Stimulated activated CD4-positive, alpha-beta T cell treated with anti-CD3 and anti-CD28 coated beads, TNF-alpha, amount 100 ng/mL, for 4 hours (primary cell): ENCODE measurements around the gene HDGFL3.

ENCODE experiments used
- DNase-seq, 3 experiments: peaks; one replicate each; pipeline ENCODE4 v3.0.0-alpha.2; 2020; ENCODE audit warnings: low read depth in 3 of 3

The HDGFL3 gene

DNA sequence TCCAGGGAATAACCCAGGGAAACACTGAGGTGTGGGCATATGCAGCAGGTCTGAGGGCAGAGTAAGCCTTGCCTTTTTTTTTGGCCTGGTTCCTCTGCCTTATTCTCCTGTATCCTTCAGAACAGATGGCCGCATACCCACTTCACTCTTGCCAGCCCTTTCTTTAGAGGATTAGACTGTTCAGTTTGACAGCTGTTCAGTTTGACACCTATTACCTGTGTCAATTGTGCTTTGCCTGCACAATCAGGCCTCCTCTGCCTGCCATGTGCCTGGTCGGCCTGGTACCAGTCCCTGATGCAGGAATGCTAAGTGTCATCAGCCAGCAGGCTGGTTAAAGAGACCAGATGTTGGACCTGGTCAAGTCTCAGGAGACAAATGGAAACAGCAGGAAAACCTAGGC lies 77.8 kb downstream of the HDGFL3 start:
- DNase-seq, result no peak

DNA sequence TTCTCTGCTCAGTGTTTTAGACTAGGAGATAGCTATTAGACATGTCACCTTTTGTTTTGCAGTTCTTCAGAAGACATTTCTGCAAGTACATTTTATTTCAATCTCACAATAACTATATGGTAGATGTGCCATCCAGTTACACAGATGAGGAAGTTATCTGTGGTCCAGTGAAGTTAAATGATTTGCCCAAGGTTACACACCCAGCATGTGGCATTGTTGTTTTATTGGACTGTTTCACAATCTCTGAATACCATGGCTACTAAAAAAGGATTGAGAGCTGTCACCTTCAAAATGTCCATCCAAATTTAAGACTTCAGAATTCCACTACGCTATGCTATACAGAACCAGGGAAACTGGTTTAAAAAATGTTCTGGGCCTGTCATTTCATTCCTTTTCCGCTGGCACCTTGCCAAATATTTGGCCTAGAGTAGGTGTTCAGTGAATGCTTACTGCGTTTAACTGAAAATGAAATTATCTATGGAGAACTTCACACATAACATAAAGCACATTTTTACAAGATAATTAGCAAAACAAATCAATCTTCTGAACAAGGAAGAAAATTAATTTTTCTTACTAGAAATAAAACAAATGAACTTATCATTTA lies 80.0 kb downstream of the HDGFL3 start:
- no peak for DNase-seq

DNA sequence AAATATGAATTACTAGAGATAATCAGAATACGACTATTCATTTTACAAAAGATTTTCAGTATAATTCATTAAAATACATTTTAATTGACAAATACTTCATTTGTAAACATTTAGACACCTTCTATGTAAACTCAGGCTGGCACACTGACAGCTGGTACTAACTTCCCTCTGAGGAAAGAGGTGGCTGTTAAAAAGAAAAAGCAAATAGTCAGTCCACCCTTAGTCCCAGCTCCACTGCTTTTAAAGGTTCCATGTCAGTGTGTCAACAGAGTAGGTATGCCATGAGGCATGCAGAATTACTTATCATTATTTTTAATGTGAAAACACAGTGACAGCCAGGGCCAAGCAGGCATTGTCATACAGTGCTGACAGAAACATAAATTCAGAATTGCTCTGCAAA lies 84.1 kb downstream of the HDGFL3 start:
- no peak for DNase-seq

DNA sequence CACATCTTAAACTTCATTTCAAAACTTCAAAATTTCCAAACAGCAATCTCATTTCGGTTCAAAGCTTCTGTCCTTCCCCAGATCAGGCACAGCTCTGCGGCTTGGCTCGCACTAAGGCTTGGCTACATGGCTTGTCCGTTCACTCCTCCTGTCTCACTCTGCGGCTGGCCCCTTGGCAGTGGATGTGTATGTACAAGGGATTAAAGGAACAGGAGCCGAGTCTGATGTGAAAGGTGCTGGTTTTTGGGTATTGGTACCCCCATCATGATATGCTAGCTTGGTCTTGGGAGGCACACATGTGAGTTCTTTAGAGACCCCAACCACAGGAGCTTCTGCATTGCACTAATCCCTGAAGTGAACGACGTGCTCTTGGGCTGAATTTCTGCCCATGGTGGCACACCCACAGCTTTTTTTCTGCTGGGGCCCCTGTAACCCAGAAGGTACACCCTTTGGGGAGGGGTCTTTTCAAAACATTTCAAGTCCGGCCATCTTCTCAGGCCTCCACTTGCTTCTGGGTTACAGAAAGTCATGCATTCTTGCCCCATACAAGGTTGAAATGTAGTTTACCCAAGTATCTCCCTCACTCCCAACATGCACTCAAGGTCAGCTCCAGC lies 87.5 kb downstream of the HDGFL3 start:
- no peak for DNase-seq

DNA sequence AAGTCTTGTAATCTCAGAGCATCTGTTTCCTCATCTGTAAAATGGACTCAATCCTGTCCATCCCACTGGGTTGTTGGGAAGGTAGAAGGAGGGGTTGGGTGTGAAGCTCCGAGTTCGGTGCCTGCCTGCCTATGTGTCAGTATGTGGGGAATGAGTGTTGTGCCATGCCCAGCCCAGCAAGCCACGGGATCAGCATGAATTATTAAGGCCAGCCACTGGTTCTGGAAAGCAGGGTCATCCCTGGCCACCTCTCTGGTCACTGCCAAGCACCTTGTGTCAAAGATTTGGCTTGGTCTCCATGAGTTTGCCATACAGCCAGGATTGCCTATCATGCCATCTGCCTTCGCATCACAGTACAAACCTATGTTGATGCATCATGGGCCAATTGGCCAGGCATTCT lies 88.7 kb downstream of the HDGFL3 start:
- DNase-seq, result no peak

DNA sequence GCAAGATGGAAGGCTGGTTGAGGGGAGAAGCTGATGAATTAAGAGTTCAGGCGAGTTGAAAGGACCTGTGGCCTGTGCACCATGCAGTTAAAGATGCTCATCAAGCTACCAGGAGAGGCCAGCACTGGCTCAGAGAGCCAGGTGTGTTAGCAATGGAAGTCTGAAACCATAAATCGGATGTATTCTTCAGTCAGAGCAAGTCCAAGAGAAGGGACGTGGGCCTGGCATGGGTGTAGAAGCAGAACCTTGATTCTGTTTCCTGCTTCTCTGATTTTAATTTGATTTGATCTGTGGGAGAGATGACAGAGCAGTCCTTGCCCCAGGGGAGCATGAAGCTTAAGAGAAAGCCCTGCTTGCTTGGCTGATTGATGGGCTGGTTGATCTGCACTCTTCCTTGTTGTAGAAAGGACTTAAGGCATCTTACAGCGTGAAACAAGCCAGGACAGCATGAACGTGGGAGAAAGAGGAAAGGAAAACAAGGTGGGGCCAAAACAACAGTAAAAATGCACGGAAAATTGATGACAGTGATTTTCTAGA lies 89.3 kb downstream of the HDGFL3 start:
- DNase-seq, result no peak

DNA sequence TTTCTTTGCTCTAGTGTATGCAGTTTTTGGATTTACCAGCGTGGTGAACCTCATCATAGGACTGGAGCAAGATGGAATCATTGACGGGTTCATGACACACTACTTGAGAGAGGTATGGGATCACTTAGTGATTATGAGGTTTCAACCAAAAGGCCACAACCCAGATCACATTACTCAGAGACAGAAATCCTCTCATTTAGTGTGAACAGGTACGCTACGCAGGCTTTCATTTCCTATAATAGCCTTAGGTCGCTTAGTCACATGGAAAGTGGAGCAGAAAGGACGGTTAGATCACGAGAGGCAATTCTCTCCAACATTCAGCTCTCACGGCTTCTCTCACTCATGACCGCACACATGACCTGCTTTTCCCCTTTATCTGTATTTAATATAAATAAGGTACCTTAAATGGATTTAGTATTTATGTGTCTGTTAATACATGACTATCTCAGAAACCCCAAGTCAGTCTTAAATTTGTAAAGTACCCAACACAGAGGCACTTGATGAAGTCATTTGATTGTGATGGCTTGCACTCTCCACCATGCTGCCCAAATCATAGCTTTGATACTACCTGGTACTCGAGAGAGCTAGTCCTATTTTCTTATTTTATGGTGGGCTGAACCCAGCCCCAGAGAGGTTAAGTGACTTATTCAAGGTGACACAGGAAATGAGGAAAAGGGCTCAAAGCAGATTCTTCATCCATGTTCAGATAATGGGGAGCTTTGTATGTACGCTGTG lies 91.6 kb downstream of the HDGFL3 start:
- DNase-seq, result no peak

DNA sequence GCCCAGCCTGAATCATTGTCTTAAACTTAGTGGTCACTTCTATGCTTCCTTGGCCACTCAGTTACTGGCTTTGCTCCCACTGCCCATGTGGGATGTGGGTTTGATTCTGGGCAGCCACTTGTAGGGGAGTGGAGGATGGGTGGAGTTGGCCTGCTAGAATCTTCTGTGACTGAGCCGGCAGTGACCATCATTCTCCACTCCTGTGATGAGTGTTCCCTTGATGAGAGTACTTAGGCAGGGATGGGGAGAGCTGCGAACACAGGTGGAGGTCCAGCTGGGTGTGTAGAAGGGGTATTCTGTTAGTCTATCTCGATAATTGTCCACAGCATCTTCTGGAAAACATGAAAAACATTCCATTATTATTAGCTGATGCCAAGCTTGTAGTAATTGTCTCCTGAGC lies 92.2 kb downstream of the HDGFL3 start:
- no peak for DNase-seq

DNA sequence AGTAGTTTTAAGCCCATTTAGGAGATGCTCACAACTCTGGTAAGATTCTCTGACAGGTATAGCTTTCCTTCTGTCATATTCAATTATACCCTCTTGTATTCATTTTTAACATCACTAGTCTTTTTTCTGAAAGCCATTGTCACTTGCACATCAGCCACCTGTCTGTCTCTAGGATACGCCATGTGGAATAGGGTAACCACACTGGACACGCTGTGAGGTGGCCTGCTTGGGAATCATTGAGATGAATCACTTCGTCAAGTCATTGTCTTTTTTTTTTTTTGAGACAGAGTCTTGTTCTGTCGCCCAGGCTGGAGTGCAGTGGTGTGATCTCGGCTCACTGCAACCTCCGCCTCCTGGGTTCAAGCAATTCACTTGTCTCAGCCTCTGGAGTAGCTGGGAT lies 92.8 kb downstream of the HDGFL3 start:
- DNase-seq, result no peak

DNA sequence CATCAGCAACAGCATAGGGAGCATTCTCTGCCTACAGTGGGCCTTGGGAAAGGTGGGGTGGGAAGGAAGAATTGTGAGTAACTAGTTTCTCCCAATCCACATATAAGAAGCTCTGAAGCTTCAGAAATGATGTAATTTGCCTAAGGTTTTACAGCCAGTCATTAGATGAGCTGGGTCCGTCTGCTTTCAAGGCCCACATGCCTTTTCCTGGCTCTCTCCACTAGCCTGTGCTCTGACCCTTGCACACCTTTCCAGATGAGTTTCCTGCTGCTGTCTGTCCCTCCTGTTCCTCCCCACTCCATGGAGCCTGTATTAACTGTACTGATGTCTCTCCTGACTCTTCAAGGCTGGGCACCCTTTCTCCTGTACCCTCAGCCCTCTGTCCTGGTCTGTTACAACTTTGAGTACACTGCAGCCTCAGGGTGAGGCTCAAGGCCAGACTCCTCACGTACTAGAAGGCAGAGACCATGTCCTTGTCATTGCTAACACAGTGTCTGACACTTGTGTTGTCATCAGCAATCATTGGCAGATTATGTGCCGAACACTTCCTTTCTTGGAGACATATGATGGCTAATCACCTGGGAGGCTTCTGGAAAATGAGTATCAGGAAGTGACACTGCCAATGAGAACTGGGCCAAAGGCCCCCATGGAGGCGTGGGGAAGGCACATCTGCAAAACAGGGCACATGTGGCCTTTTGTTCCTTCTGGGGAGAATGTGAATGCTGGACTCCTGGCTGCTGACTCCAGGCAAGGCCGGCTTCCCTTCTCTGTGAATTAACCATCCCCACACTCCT lies 93.5 kb downstream of the HDGFL3 start:
- DNase-seq, result no peak

DNA sequence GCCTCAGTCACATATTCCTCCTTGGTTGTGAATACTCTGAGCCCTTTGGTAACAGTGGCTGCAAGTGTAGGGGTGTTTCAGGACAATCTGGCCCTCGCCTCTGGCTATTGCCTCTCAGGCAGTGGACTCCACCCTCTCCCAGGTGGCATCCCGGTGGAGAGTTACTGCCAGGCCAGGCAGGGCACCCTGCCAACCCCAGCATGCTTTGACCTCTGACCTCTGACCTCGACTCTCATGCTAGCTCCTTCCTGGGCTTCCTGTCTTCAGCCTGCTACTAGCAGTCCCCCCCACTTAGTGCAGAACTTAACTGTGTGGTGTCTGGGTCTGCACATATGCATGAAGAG lies 94.7 kb downstream of the HDGFL3 start:
- no peak for DNase-seq

DNA sequence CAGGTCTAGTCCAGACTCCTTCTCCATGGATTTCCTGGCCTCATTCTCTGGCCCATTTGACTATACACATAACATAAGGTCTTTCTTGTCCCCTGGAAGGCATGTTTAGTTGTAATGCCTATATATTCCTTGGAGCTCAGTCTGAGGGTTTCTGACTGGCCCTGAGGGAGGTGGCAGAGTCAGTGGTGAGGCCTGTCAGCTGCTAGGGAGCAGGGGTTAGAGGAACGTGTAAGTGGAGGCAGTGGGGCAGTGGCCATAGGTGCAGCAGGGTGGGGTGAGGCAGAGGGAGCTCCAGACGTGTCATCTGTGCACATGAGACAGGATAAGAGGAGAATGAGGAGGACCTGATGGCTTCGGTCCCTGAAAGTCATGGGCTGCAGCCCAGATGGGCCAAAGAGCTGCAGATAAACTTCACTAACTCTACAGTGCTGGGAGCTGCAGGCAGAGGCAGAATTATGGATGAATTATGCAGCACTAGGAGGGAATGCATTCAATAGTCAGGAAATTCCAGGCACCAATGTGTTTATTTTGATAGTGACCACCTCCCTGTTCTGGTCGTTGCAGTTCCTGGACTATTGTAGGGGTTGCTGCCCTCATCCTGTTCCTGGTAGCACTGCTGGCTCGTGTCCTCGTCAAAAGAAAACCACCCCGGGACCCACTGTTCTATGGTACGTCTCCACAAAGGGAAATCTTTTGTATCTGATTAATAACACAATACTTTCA lies 95.2 kb downstream of the HDGFL3 start:
- no peak for DNase-seq

DNA sequence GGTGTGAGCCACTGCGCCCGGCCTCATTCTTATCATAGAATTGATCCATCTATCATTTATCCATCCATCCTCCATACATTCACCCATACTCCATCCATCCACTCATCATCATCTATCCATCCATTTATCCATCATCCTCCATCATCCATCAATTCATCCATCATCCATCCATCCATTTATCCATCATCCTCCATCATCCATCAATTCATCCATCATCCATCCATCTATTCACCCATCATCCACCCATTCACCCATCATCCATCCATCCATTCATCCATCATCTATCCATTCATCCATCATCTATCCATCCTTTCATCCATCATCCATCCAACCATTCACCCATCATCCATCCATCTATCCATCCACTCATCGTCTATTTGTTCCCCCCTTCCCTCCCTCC lies 96.5 kb downstream of the HDGFL3 start:
- DNase-seq, result no peak

DNA sequence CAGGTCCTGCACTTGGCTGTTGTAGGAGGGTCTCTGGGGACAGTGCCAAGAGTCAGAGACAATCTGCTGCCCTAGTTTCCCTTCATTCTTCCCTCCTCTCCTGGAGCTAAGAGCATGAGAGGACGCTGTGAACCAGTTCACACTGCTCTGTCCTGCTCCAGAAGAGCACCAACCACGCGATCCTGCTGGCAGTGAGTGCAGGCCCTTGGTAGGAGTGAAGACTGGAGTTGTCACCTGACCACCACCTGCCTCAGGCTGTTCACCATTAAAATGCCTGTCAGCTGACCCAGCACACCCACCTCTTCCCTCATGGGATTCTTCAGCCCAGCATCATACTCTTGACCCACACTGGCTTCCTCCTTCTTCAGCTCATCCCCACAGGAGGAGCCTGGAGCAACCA lies 97.2 kb downstream of the HDGFL3 start:
- DNase-seq, result no peak

DNA sequence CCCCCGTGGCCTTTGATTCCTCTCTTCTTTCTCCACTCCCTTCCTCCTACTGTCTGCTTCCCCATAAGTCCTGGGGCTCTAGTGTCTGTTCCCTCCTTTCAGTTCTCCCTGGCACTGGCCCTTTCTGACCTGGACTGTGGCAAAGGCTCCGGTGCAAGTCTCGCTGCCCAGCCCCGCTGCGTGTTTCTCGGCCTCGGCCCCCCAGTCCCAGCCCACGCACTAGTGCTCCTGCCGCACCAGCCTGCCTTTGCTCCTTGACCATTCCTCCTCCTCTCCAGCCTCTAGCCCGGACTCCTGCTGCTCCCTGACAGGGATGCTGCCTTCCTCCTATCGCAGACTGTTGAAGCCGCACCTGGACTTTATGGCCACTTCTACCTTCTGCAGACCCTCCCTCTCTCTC lies 98.1 kb downstream of the HDGFL3 start:
- no peak for DNase-seq

DNA sequence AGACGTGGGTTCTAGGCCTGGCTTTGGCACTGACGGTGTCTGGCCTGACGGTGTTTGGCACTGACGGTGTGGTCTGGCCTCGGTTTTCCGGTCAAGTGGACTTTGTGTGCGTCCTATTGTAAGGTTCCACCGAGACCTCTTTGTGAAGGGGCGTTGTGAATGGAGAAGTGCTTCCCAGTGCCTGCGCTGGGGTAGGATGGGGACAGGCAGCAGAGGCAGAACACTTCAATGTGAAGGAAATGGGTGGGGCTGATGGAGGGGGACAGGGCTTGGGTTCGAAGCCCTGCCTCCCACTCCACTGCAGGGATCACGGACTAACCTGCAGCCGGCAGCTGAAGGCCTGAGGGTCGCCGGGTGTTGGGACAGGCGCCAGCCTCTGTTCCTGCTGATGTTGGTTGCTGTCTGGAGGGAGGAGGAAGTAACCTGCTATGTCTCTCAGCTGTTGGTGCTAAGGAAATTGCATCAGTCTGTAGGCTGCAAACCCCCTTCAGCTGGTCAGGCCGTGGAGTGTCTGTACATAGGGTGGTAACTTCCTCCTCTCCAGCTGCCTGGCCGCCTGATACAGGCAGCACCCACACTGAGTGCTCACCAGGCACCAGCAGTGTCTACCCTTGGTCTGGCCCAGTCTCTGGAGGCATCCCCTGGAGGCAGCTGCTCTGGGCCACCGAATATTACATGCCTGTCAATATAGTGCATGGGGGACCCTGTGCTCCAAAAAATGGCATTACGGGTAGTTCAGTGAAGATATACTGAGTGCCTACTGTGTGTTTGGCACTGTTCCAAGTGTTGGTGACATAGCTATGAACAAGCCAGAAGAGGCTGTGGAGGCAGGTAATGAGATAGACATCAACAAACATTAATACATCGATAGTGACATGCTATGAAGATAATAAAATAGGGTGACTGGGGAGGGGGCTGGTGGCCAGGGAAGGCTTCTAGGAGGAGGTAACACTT lies 99.1 kb downstream of the HDGFL3 start:
- DNase-seq, result no peak

DNA sequence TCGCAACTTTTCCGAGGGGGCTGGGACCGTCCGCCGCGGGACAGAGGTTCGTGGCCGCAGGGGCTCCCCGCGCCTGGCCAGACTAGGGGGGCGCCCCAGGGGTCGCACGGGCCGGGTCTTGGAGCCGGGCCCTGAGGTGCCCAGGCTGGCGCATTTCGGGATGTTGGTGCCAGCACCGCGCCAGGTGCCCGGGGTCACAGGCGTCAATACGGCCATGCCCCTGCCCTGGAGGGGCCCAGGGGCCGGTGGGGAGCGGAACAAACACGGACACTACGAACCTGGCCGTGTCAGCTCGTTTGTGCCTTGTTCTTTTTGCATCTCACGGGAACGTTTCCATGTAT lies 99.8 kb downstream of the HDGFL3 start:
- DNase-seq, result no peak

DNA sequence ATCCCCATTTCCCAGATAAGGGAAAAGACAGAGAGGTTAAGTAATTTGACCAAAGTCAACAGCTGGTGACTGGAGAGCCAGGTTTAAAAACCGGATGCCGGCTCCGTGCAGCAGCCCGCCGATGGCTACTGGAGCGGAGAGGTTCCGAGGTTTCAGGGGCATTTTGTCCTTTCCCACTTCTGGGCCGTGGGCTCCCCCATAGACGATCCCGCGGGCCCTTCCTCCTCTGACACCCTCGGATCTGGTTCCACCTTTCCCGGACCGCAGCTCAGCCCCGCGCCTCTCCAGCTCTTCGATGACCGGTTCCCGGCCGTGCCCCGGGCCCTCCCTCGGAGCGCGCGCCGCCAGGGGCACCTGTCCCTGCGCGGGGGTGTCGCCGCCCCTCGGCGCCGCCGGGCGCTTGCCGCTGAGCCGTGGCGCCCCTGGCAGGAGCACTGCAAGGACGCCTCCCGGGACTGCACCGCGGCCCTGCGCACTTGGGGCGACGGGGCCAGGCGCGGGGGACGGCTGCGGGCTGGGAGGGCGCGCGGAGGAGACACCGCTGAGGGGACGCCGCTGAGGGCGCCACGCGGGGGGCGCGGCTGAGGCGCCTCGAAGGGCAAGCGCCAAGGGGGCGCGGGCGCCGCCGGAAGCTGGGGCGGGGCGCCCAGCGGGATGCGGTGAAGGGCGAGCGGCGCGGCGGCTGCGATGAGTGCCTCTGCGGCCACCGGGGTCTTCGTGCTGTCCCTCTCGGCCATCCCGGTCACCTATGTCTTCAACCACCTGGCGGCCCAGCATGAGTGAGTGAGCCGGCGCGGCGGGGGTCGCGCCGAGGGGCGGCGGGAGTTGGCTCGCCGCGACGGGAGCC lies 100.4 kb downstream of the HDGFL3 start, which contains the start of gene TM6SF1:
TSS of gene TM6SF1 (plus strand) at position 652 of the 847 bp plus-strand sequence. CDS start at position 688, 36 bp downstream.
- no peak for DNase-seq

DNA sequence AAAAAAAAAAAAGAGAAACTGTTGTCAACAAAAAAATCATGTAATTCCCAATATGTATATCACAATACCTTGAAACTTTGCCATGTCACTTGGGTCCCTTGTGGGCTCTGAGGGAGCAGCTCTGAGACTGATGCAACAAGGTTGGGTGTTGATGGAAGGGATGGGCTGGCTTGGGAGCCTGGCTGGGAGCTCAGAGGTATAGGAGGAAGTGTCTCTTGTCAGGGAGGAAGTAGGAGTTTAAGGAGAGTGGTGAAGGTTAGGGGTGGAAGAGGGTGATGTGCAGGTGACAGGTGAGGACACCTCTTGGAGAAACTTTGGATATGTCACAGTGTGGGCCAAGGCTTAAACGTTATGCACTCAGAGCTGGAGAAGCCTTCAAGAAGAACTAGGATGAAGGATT lies 102.2 kb downstream of the HDGFL3 start:
- no peak for DNase-seq

DNA sequence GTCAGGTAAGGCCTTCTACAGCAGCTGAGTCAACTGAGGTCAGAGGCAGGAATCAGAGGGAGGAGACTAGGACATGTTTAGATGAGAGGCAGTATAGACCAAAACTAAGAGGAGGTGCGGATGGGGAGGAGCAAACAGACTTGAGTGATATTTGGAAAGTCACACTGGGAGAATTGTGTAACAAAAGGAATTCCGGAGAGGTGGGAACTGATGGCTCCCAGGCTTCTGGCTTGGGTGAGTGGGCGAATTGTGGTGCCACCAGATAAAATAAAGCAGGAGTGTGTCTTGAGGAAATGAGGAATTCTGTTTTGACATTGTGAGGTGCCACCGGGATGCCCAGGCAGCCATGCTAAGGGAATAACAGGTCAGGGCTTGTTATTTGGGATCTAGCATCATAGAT lies 103.5 kb downstream of the HDGFL3 start:
- no peak for DNase-seq
